ENCODE data around the gene UBE4B. TPM values are rescaled to one million over a fixed set of nuclear protein-coding genes. Genes with fewer than 3 reads are reported as not detected.

UBE4B gene
- total and polyA plus RNA-seq, 10 of the 15 experiments (the other 5 are each of a cell fraction or from before 2014, with no cell fraction given) = 2.9 to 32.6 (median 20.7) TPM

DNA sequence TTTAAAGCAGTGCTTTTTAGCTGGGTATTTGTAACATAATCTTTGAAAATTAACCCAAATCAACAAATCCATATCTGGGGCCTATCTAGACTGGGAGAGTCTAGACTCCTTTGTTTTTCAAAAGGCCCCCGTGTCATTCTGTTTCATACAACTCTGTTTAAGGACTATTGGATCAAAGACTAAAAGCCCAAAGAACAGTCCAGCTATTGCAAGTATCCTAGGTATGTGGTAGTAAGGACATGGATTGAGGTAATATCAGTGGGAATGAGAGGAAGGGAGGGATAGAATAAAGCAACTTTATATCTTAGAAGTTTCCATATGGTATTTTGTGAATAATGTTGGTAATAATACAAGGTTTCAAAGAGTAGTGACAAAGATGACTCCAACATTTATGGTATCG, 195.8 kb downstream of the UBE4B start:
- FAIRE-seq (no peak), DNase-seq (ENCODE audit: low read depth, low spot score) (no peak), ATAC-seq (no peak)
- Histone ChIP-seq H3K4me1 (ENCODE audit: control insufficient read depth, insufficient read depth, low read length) (no peaks in the 10 kb centered on the region), H4K20me1 (ENCODE audit: control insufficient read depth, insufficient read depth) (no peaks in the 10 kb centered on the region), H3K4me3 (no peak overlapping the region), H2AFZ (ENCODE audit: control insufficient read depth, low read depth, low read length) (no peak overlapping the region), H3K9ac (ENCODE audit: control insufficient read depth, insufficient read depth, low read length) (no peak overlapping the region), H3K27me3 (replicated peaks in 1 of 2; ENCODE audit: control insufficient read depth in 2 of 2, insufficient read depth in 2 of 2, low read length in 1 of 2) (no peaks in the 10 kb centered on the region), H3K36me3 (ENCODE audit: control insufficient read depth in 2 of 2, insufficient read depth in 2 of 2, low read length in 1 of 2) (no peaks in the 10 kb centered on the region; a peak in 1 of 4 replicates), H3K9me3 (replicated peaks; ENCODE audit: control insufficient read depth, insufficient read depth, low read length) (no peaks in the 10 kb centered on the region; the same call in 1 of the 3 replicates), H3K79me2 (ENCODE audit: control insufficient read depth, insufficient read depth, low read length) (no peaks in the 10 kb centered on the region), H3K4me2 (ENCODE audit: control insufficient read depth, insufficient read depth) (no peak overlapping the region), H3K27ac (ENCODE audit: control insufficient read depth, insufficient read depth) (no peak overlapping the region)
- TF ChIP-seq, protein P1, sequence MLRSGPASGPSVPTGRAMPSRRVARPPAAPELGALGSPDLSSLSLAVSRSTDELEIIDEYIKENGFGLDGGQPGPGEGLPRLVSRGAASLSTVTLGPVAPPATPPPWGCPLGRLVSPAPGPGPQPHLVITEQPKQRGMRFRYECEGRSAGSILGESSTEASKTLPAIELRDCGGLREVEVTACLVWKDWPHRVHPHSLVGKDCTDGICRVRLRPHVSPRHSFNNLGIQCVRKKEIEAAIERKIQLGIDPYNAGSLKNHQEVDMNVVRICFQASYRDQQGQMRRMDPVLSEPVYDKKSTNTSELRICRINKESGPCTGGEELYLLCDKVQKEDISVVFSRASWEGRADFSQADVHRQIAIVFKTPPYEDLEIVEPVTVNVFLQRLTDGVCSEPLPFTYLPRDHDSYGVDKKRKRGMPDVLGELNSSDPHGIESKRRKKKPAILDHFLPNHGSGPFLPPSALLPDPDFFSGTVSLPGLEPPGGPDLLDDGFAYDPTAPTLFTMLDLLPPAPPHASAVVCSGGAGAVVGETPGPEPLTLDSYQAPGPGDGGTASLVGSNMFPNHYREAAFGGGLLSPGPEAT (IDR thresholded peaks at IDR 0.05; ENCODE audit: low read depth) = no peak
- TF ChIP-seq TCF3 (IDR thresholded peaks at IDR 0.05; ENCODE audit: borderline replicate concordance, insufficient read depth, low read depth, low read length) (no peak), IKZF2 (IDR thresholded peaks at IDR 0.05) (no peak), BCL11A (IDR thresholded peaks at IDR 0.05; ENCODE audit: low read depth, low read length) (no peak), MYC (IDR thresholded peaks at IDR 0.05; ENCODE audit: insufficient read depth, insufficient read length, insufficient replicate concordance, low read length, severe bottlenecking) (no peak), TARDBP (IDR thresholded peaks at IDR 0.05; ENCODE audit: borderline replicate concordance) (no peak), MTA3 (IDR thresholded peaks at IDR 0.05; ENCODE audit: borderline replicate concordance, low read length) (no peak), CBX5 (IDR thresholded peaks at IDR 0.05; ENCODE audit: low read depth) (no peak), NFIC (IDR thresholded peaks at IDR 0.05; ENCODE audit: low read depth, low read length) (no peak)
- ChIA-PET RAD21 (ENCODE audit: unreplicated experiment) (no interaction called here), CTCF (interaction anchor here (1.1 to 1.9 kb wide), 4 partner anchors 10 to 82 kb away, joined by 3 to 10 read pairs (median 4); partner anchors contain the start of gene KIF1B), POLR2A (interaction anchor here (2.2 kb wide), 1 partner anchor 12 kb away, joined by 6 read pairs; no protein-coding TSS in a partner anchor), SMC1A (ENCODE audit: uncharacterized antibody, unreplicated experiment) (interaction anchor here (0.7 to 3.9 kb wide), 3 partner anchors 8 to 116 kb away, joined by 3 to 22 read pairs (median 6); no protein-coding TSS in a partner anchor)
- WGBS (ENCODE audit: insufficient coverage, insufficient replicate concordance, low lambda C conversion rate, missing lambda C conversion rate) = 94% methylated on average over 2 of the region's 2 CpGs
- in situ Hi-C loops (cut with MboI) = no loop called here
- intact Hi-C loops (cut with micrococcal nuclease; ENCODE audit: unreplicated experiment) = no loop called here
- no TSS peak for BruUV-seq (replicated peaks)
